Fibroblast of skin of back (primary cell): ENCODE measurements around the gene VDR.

Source experiments
- DNase-seq: peaks from one replicate; pipeline ENCODE4 v3.0.0-alpha.2; 2013

Gene VDR

DNA sequence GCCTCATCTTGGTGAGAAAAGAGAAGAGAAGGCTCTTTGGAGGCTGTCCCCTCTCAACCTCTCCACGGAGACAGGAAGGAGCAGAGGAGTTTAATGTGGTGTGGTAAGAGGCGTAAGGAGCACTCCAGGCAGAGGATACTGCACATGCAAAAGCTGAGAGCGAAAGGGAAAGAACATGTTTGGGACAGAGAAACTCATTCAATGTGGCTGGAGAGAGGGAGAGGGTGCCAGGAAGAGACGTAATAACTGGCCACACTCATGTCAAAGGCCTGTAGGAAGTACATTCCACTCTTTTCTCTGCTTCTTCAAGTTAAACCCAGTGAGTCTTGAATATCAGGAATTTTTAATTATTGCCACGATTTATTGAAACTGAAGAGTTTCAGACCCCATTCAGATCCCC lies 12.0 kb downstream of the VDR start:
- no peak for DNase-seq

DNA sequence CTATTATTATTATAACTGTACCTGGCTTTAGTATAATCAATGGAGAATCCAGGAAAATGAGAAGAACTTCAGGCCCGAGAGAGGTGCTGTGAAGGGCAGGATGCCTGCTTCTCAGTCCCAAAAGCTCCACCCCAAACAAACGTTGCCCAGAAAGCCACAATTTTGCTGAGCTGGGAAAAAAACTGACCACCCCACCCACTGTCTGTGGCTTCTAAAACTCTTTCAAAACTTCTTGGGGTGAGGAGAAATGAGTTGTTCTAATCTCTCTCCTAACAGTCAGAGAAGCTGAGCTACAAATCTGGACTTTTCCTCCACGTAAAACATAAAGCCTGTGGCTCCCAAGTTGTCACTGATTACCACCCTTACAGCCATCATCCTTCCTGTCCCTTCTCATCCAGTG lies 13.4 kb downstream of the VDR start:
- no peak for DNase-seq

DNA sequence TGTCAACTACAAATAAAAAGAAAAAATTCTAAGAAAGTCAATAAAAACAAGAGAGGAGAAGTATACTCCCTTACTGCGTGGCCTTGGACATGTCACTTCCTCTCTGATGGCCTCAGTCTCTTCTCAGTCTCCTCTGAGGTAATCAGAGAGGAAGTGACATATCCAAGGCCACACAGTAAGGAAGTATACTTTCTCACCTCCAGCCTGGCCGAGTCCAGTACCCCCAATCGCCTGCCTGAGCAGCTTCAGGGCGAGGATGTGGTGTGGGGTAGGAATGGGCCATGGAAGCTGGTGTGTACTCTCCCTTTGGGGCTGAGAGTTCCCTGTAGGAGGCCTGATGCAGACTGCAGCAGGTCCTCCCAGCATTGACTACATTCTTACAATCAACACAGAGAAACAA lies 15.8 kb downstream of the VDR start:
- DNase-seq, result no peak

DNA sequence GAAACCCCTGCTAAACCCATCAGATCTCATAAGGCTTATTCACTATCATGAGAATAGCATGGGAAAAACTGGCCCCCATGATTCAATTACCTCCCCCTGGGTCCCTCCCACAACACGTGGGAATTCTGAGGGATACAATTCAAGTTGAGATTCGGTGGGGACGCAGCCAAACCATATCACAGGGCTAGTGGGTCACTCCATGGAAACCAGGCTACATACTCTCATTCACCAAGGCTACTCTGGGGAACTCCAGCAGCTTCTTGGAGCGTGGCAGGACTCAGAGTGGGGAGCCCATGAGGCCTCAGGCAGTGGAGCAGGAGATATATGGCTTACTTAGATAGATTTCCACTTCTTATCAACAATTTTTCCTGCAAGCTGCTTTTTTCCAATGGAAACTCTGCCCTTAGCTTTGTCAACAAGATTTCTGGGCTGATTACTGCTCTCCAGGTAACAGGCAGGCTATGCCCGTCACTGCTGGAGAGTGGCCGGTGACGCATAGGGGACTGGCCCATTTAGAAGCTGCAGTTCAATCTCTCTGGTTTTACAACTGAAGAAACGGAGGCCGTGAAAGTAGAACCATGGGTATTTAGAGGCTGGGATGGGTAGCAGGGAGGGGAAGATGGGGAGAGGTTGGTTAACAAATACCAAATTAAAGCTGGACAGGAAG lies 16.5 kb downstream of the VDR start:
- DNase-seq, result no peak

- no peak for DNase-seq
These were observed 17.3 kb downstream of the VDR start for GRCh38 chr12:47887529-47887928.

DNA sequence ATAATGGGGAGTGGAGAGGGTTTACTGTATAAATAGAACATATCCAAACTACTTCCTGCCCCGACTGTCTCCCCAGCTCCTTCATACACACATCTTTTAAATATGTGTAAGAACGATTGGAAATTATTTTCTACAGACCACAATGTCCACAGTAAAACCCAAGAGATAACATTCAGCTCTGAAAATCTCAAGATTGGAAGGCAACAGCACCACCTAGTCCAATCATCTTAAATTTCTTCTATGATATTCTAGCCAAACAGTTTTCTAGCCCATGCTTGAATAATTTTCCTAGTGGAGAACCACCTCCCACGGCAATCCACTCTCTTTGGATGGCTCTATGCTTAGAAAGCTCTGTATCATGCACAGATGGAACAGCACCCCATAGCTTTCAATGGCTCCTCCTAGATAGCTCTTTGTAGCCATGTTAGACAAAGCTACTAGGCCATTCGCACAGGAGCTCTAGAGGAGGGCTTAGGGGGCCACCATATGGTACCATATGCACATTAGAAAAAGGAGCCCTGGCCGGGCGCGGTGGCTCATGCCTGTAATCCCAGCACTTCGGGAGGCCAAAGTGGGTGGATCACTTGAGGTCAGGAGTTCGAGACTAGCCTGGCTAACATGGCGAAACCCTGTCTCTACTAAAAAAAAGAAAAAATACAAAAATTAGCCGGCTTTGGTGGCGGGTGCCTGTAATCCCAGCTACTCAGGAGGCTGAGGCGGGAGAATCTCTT lies 18.1 kb downstream of the VDR start:
- no peak for DNase-seq

DNA sequence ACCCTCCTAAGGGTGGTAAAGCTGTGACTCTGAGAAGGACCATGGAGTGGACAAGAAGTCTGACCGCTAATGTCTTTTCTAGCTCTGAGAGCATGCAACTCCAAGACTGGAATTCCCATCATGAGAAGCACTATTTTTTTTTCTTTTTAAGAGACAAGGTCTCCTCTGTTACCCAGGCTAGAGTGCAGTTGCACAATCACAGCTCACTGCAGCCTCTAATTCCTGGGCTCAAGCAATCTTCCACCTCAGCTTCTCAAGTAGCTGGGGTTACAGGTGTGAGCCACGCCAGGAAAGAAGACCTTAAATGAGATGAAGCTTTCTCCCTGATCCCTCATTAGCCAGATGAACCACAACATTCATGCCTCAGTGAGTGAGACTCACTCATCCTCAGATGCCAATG lies 19.2 kb downstream of the VDR start:
- DNase-seq, result no peak

DNA sequence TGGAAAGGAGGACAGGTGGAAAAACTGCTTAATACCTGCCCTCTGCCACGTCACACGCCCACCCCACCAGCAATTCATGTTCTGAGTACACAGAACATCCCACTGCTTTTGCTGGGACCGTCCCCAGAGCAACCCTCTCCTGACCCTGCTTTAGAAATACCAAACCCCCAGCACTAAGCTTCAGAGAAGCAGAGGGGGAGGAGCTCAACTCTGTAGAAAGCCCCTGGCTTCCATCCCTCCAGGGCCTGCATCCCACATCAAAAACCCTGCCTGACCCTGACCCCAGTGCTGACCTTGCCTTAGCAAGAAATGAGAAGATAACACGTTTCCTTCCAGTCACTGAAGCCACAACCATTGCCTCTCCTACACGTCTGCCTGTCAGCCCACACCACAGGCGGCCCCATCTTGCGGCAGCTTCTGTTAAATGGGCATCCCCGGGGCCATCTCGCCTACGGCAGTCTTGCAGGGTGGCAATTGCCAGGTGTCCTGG lies 19.7 kb downstream of the VDR start:
- no peak for DNase-seq

- DNase-seq, result no peak
These were observed 20.3 kb downstream of the VDR start for GRCh38 chr12:47884501-47884900.

GRCh38 chr12:47883663-47884195 lies 21.1 kb downstream of the VDR start:
- no peak for DNase-seq

DNA sequence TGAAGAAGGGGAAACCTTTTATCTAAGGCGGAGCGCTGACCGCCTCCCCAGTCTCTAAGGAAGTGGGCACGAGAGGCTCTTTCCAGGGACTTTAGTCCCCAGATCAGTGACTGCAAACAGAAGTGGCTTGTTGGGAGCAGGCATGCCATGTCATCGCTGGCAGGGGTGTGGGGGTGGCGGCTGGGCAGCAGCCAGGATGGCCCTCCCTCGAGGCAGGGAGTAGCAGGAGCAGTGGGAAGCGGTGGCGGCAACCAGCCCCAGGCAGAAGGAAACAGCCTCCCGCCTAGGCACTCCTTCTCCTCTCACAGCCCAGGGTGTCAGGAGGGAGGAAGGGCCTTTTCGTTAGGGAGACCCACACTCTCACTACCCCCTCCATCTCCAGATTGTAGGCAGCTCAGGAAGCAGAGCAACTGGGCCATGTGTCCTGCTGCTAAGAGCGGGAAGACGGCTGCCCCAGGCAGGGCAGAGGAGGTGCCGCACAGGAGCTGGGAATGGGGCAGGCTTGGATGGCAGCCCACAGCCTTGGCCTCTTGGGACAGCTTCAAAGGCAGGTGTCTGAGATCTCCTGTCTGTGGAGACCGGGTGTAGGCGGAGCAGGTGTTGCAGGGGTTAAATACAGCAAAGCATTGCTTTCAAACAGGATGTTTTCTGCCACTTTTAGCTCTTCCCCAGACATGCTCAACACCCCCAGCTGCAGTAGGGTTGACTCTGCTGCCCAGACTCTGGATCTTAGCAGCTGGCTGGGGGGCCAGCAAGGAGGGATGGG lies 21.8 kb downstream of the VDR start:
- peak; percentile 27 for DNase-seq

DNA sequence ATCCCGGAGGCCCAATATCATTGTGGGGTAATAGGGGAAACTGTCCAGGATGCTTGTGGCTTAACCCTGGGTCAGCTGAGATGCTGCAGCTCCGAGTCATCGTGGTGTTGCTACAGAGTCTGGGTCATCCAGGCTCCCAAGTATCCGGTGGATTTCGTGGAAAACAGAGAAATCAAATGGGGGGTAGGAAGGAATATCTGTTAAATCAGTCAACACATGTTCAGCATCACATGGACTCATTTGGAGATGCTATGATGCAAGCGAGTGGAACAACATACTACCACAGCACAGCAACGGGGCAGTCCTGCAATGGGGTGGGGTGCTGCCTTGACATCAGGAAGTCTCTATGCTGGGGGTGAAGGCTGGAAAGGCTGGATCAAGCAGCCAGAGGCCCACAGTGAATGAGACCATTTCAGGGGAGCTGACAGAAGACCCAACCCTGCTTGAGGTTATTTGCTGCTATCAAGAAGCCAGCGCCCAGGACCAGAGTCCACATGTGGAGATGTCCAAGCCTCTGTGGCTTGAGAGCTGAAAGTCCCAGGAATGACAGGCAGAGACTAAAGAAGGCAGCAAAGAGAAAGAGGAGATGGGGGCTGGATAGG lies 22.9 kb downstream of the VDR start:
- peak; percentile 96 for DNase-seq

- DNase-seq, result no peak
These were observed 23.7 kb downstream of the VDR start for GRCh38 chr12:47881051-47881450.

DNA sequence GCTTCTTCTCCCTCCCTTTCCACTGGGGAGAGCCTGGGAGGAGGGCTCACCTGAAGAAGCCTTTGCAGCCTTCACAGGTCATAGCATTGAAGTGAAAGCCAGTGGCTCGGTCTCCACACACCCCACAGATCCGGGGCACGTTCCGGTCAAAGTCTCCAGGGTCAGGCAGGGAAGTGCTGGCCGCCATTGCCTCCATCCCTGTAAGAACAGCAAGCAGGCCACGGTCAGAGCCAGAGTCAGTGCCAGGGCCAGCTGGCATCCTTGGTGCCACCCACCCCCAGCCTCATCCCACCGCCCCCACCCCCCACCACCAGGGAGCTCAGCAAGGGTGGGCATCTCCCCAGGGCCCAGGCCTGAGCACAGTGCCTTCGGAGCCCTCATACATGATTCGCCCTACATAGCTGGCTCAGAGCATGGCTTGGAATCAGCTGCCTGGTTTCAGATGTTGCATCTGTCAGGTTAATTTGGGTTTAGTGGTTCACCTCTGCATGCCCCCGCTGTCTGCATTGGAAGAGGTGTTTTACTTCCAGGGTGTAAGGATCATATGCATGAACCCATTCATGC lies 25.8 kb downstream of the VDR start:
- DNase-seq, result no peak

DNA sequence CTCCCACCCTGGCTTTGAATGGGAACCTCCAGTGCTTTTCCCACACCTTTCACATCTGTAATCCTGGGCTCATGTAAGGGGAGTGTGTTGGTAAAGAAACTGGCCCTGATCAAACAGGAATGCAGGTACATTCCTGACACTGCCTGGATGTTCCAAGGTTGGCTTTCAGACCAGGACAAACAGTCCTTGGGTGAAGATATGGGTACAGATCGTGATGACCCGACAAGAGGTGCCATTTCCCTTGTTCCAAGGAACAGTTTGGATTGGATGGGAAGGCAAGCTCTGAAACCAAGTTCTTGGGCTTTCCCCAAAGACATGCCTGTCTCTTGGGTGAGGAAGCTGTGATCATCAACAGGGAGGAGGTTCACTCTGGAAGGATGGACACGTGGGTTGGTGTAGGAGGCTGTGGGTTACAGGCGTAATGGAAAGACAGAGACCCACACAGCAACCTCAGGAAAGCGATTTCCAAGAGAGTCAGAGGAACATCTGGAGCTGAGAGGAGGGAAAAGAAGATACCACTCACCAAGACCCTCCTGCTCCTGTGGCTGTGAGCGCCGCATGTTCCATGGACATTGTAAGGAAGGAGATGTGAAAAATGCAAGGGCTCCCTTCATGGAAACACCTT lies 26.4 kb downstream of the VDR start:
- no peak for DNase-seq

DNA sequence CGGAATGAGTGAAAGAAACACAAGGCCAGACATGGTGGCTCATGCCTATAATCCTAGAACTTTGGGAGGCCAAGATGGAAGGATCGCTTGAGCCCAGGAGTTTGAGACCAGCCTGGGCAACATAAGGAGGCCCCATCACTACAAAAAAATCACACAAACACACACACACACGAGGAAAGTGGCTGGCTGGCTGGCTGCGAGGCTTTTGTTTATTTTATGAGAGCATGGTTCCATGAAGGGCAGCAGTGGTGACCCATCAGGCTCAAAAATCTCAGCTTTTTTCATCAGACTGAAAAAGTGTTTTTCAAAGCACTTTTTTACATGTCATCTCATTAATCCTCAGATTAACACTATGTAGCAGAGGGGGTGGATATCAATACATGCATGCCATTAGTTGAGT lies 27.7 kb downstream of the VDR start:
- DNase-seq, result no peak

GRCh38 chr12:47876440-47876960 lies 28.3 kb downstream of the VDR start:
- peak; percentile 31 for DNase-seq

- no peak for DNase-seq
These were observed 28.9 kb downstream of the VDR start for GRCh38 chr12:47875746-47876439.

DNA sequence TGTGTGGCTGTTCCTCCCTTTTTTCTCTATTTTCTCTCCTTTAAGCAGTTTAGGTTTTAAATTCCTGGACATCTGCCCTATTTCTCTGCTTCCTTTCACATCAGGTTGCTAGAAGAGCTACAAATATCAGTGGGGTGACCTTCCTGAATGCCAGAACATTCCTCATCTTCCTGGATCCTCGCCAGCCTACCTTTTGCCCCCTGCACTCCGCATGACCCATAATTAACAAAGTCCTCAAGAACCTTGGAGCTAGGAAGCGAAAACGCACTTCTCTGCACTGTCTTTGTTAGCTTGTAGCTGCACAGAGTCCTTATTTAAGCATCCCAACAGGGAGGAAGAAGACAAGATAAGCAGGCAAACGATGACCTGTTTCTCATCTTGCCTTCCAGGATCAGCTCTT lies 30.5 kb downstream of the VDR start:
- DNase-seq, result no peak

GRCh38 chr12:47870175-47870781 lies 34.5 kb downstream of the VDR start:
- DNase-seq, result peak; percentile 45

GRCh38 chr12:47868552-47869031 lies 36.2 kb downstream of the VDR start:
- DNase-seq, result no peak
